Dendritic cell treated with granulocyte-macrophage colony-stimulating factor and Interleukin-4, amounts not matched to agents 40 ng/mL and 50 ng/mL, for 4 days (primary cell): ENCODE measurements around the gene PLS3.
"Not testable (repeated sequence)": the region's sequence is repeated elsewhere in the genome, so short reads cannot be mapped to it uniquely, and the experiment has no call there.

Experiments
- H3K27ac Mint-ChIP-seq: one replicate; pipeline ENCODE4 v1.8.0; 2022; ENCODE audit warnings: mild to moderate bottlenecking, mixed read lengths
- H3K27me3 Mint-ChIP-seq: one replicate; pipeline ENCODE4 v1.8.0; 2022; ENCODE audit warnings: mild to moderate bottlenecking, mixed read lengths
- H3K36me3 Mint-ChIP-seq: one replicate; pipeline ENCODE4 v1.8.0; 2022; ENCODE audit warnings: low read depth, mixed read lengths
- H3K4me1 Mint-ChIP-seq: one replicate; pipeline ENCODE4 v1.8.0; 2022; ENCODE audit warnings: low read depth, mixed read lengths
- H3K4me3 Mint-ChIP-seq: one replicate; pipeline ENCODE4 v1.8.0; 2022; ENCODE audit warnings: mild to moderate bottlenecking, moderate library complexity, mixed read lengths
- H3K9me3 Mint-ChIP-seq: one replicate; pipeline ENCODE4 v1.8.0; 2022; ENCODE audit warnings: mixed read lengths
- intact Hi-C: fragments of 100-400 bp; cut with micrococcal nuclease; formaldehyde crosslinking; loops from one replicate; pipeline ENCODE4 v1.15.0; 2022

PLS3 gene

DNA sequence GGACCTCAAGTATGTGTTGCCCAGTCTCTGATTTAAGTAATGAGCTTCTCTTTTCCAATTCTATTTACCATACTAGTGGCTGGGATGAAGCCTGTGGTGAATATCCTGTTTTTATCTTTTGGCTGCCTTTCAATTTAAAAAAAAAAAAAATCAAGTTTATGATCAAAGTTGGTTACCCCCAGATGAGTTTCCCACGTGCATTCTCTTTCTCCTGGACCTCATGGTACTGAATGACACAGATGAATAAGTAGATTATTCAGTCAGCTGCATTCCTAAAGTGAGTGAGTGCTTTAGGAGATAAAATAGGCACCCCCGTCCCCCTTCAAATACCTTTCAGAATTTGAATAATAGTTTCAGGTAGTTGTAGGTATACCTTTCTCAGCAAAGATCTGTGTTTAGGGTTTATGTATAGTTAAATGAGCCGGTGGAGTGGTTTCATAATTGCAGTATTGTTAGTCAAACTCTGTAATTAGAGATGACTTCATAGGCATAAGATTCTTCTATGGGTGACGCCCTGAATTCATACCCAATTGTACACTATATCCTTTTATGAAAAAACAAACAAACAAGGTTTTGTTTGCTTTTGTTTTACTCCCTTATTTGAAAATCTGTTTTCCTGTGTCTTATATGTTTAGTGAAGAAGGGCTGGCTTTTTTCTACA lies 41.9 kb downstream of the PLS3 start:
- no peaks in the 10 kb centered on the region for H3K27me3 Mint-ChIP-seq
- no peak overlapping the region for H3K27ac Mint-ChIP-seq
- no peaks in the 10 kb centered on the region for H3K9me3 Mint-ChIP-seq
- intact Hi-C loops: no loop called here
- no peaks in the 10 kb centered on the region for H3K36me3 Mint-ChIP-seq
- H3K4me1 Mint-ChIP-seq: no peaks in the 10 kb centered on the region
- H3K4me3 Mint-ChIP-seq: no peak overlapping the region

GRCh38 chrX:115603534-115604074 lies 42.6 kb downstream of the PLS3 start:
- H3K27me3 Mint-ChIP-seq: no peaks in the 10 kb centered on the region
- H3K4me3 Mint-ChIP-seq: no peak overlapping the region
- intact Hi-C loops: no loop called here
- H3K36me3 Mint-ChIP-seq: no peaks in the 10 kb centered on the region
- H3K9me3 Mint-ChIP-seq: no peaks in the 10 kb centered on the region
- H3K4me1 Mint-ChIP-seq: no peaks in the 10 kb centered on the region
- no peak overlapping the region for H3K27ac Mint-ChIP-seq

DNA sequence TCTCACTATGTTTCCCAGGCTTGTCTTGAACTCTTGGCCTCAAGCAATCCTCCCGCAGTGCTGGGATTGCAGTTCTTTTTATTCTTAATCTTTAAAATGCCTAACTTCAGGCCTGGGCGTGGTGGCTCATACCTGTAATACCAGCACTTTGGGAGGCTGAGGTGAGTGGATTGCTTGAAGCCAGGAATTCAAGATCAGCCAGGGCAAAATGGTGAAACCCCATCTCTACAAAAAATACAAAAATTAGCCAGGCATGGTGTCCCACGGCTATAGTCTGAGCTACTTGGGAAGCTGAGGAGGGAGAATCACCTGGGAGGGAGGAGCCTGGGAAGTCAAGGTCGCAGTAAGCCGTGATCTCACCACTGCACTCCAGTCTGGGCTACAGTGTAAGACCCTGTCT lies 45.9 kb downstream of the PLS3 start:
- intact Hi-C loops: no loop called here
- no peaks in the 10 kb centered on the region for H3K27me3 Mint-ChIP-seq
- no peaks in the 10 kb centered on the region for H3K36me3 Mint-ChIP-seq
- no peaks in the 10 kb centered on the region for H3K9me3 Mint-ChIP-seq
- H3K4me3 Mint-ChIP-seq: no peak overlapping the region
- no peaks in the 10 kb centered on the region for H3K4me1 Mint-ChIP-seq
- H3K27ac Mint-ChIP-seq: no peak overlapping the region

- Mint-ChIP-seq H3K4me1 (no peaks in the 10 kb centered on the region), H3K36me3 (no peaks in the 10 kb centered on the region), H3K27ac (no peak overlapping the region), H3K9me3 (no peaks in the 10 kb centered on the region), H3K27me3 (no peaks in the 10 kb centered on the region), H3K4me3 (no peak overlapping the region)
- intact Hi-C loops: no loop called here
Observed at GRCh38 chrX:115609621-115610020, 48.6 kb downstream of the PLS3 start.

GRCh38 chrX:115616943-115617563 lies 56.1 kb downstream of the PLS3 start:
- Mint-ChIP-seq H3K4me1 (no peaks in the 10 kb centered on the region), H3K36me3 (no peaks in the 10 kb centered on the region), H3K9me3 (no peaks in the 10 kb centered on the region), H3K27ac (no peak overlapping the region), H3K4me3 (no peak overlapping the region), H3K27me3 (no peaks in the 10 kb centered on the region)
- intact Hi-C loops: no loop called here

DNA sequence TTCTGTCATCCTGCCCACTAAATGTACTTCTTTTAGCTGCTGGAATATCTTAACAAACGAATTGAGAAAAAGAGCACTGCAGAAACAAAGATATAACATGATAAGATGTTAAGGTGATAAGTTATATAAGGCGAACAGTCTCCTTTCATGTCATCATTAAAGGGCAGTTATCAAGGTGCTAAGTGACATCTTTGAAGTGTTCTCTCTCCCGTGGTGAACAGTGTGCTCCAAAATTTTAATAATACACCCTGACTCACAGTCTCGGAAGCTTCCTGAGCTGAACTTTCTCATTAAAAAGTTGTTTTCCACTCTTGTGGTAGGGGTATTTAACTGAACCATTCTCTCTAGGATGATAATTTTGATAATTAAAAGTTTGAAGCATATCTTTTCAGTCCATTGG lies 61.6 kb downstream of the PLS3 start:
- intact Hi-C loops: no loop called here
- H3K9me3 Mint-ChIP-seq: no peaks in the 10 kb centered on the region

GRCh38 chrX:115624916-115625315 lies 63.9 kb downstream of the PLS3 start:
- Mint-ChIP-seq H3K4me1 (no peaks in the 10 kb centered on the region), H3K27ac (no peak overlapping the region), H3K9me3 (no peaks in the 10 kb centered on the region), H3K36me3 (no peaks in the 10 kb centered on the region), H3K27me3 (no peaks in the 10 kb centered on the region), H3K4me3 (no peak overlapping the region)
- intact Hi-C loops: no loop called here

More for the DNA sequence above, 61.6 kb downstream of the PLS3 start:
- H3K27ac Mint-ChIP-seq: no peak overlapping the region
- no peaks in the 10 kb centered on the region for H3K4me1 Mint-ChIP-seq
- H3K4me3 Mint-ChIP-seq: no peak overlapping the region
- no peaks in the 10 kb centered on the region for H3K27me3 Mint-ChIP-seq
- H3K36me3 Mint-ChIP-seq: no peaks in the 10 kb centered on the region

DNA sequence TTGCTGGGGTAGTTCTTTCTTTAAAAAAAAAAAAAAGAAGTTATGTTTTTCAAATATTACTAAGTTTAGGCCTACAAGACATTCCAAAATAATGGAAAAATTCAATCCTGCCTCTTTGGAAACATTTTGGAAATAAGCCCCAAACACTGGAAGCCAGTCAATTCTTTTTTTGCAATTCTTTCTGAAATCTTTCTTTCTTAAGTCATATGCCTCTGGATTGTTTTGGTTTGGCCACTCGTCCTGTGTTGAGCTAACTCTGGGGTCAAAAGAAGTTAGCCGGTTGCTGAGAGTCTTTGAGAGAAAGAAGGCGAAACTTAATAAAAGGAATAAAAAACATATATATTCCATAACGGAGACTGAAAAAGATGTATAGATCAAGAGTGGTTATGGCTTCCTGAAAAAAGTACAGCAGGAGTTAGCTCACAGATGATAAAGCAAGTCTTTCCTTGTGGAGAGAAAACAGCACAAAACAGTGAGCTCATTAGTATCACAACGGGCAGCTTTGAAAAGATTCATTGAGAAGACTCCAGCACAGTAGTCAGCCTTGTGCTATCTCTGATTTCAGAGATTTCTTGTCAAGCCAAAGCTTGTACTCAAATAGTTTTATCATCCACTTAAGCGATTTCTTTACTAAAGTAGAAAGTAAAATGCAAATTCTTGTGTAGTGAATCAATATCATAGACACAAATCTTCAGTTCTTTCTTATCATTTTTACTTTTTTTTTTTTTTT lies 64.8 kb downstream of the PLS3 start:
- H3K36me3 Mint-ChIP-seq: no peaks in the 10 kb centered on the region
- intact Hi-C loops: no loop called here
- H3K4me1 Mint-ChIP-seq: no peaks in the 10 kb centered on the region
- no peak overlapping the region for H3K4me3 Mint-ChIP-seq
- H3K27me3 Mint-ChIP-seq: no peaks in the 10 kb centered on the region
- no peak overlapping the region for H3K27ac Mint-ChIP-seq
- H3K9me3 Mint-ChIP-seq: no peaks in the 10 kb centered on the region

DNA sequence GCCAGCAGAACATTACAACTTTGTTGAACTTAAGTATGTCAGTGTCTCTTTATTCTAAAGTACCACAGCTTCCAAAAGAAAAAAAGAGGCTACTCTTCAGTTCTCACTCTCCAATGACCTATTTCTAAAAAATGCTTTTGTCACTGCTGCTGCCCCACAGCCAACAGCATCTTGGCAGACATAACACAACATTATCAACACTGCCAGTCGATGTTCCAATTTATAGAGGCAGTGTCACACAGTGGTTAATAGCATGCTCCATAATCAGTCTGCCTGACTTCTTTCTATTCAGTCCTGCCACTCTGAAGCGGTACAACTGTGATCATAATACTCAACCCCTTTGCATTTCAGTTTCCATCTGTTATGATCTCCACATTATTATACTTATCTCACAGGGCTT lies 69.2 kb downstream of the PLS3 start:
- no peaks in the 10 kb centered on the region for H3K27me3 Mint-ChIP-seq
- H3K36me3 Mint-ChIP-seq: no peaks in the 10 kb centered on the region
- no peaks in the 10 kb centered on the region for H3K4me1 Mint-ChIP-seq
- no peak overlapping the region for H3K27ac Mint-ChIP-seq
- intact Hi-C loops: no loop called here
- H3K9me3 Mint-ChIP-seq: no peaks in the 10 kb centered on the region
- H3K4me3 Mint-ChIP-seq: no peak overlapping the region

DNA sequence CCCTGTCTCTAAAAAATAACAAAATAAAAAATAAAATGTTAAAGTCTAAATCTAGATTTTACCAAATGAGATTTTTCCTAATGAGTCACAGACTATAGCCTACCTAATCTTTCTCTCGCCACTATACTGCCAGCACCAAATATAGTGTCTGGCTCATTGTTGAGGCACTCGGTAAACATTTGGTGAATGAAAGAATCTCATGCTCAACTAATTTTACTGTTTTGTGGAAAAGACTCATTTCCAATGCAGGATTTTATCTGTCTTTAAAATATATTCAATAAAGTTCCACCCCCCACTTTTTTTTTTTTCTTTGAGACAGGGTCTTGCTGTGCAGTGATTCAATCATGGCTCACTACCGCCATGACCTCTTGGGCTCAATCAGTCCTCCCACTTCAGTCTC lies 71.5 kb downstream of the PLS3 start:
- Mint-ChIP-seq H3K9me3 (no peaks in the 10 kb centered on the region), H3K4me1 (no peaks in the 10 kb centered on the region), H3K27me3 (no peaks in the 10 kb centered on the region), H3K36me3 (no peaks in the 10 kb centered on the region), H3K4me3 (no peak overlapping the region), H3K27ac (no peak overlapping the region)
- intact Hi-C loops: no loop called here

GRCh38 chrX:115633397-115633796 lies 72.4 kb downstream of the PLS3 start:
- H3K4me3 Mint-ChIP-seq, H3K27ac Mint-ChIP-seq, H3K36me3 Mint-ChIP-seq, H3K4me1 Mint-ChIP-seq, H3K27me3 Mint-ChIP-seq, intact Hi-C loops, H3K9me3 Mint-ChIP-seq: not testable (repeated sequence)

DNA sequence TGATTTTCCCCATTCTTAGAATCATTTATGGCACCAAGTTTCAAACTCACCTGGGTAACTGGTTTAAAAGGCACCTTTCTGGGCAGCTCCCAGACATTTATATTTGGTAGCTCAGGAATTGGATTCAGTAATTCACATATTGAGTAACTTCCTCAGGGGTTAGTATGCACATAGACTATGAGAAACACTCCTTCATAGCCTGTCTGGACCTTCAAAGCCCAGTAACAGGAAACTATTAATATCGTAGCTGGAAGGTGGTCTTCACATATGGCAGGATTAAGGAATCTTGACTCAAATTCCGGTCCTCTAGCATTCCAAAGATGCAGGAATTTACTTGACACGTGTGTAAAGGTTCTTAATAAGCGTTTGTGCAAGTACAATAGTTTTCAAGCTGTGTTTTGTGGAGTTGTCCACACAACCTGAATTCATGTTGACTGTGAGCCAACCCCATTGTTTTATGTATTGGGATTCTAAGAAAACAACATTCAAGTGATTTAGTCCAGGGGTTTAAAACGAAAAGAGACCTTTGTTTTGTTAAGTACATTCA lies 78.4 kb downstream of the PLS3 start:
- Mint-ChIP-seq H3K27me3 (no peaks in the 10 kb centered on the region), H3K36me3 (no peaks in the 10 kb centered on the region), H3K27ac (no peak overlapping the region), H3K9me3 (no peaks in the 10 kb centered on the region), H3K4me1 (peaks cover 7% of the 10 kb centered on the region), H3K4me3 (no peak overlapping the region)
- intact Hi-C loops: no loop called here

DNA sequence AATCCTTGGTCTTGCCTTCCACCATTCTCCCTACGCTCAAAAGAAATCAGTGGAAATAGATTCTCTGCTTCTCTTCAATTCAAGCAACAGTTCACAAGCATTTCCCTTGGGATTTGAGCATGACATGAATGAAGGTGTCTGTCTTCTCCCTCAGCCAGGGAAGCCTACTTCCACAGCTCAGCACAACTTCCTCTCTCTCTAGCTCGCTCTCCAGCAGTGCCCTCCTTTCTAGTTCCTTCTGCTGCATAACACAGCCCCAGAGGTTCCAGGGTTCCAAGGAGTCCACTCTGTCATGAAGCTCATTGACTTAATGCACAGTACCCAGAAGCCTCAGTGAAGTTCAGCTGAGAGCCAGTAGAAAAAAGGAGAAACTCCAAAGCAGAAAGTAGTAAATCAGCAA lies 81.3 kb downstream of the PLS3 start:
- H3K27ac Mint-ChIP-seq: no peak overlapping the region

DNA sequence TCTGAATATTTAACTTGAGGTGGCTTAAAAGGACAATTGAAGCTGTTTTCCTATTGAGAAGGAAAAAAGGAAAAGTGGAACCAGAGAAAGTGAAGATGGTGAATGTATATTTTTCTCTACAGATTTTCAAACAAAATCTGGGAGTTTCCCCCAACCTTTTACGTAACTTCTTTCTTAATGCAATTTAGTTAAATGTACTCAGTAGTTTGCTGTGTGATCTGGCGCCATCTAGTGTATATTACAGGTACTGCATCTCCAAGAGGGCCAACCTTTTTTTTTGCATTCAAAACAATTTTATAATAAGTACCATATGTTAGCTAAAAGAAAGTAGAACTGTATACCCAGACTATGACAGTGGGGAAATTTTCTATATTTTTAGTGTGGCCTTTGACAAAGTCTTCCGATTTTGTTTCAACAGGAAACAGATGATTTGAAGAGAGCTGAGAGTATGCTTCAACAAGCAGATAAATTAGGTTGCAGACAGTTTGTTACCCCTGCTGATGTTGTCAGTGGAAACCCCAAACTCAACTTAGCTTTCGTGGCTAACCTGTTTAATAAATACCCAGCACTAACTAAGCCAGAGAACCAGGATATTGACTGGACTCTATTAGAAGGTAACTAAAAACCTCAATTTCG lies 82.0 kb downstream of the PLS3 start:
- Mint-ChIP-seq H3K9me3 (no peaks in the 10 kb centered on the region), H3K36me3 (no peaks in the 10 kb centered on the region), H3K27ac (no peak overlapping the region), H3K4me3 (no peak overlapping the region), H3K4me1 (peaks cover 7% of the 10 kb centered on the region), H3K27me3 (no peaks in the 10 kb centered on the region)
- intact Hi-C loops: loop anchor here (1.0 kb wide), 1 partner anchor 313 kb away; no protein-coding TSS in a partner anchor

More for the DNA sequence above, 81.3 kb downstream of the PLS3 start:
- Mint-ChIP-seq H3K4me1 (peaks cover 7% of the 10 kb centered on the region), H3K4me3 (no peak overlapping the region), H3K9me3 (no peaks in the 10 kb centered on the region), H3K27me3 (no peaks in the 10 kb centered on the region), H3K36me3 (no peaks in the 10 kb centered on the region)
- intact Hi-C loops: no loop called here
